ENCODE data around the gene FAM120B.
"Not testable (repeated sequence)": the region's sequence is repeated elsewhere in the genome, so short reads cannot be mapped to it uniquely, and the experiment has no call there.

The FAM120B gene

GRCh38 chr6:170394980-170395379, 88.4 kb downstream of the FAM120B start:
- no peak for DNase-seq

GRCh38 chr6:170398743-170399369, 92.3 kb downstream of the FAM120B start:
- not testable (repeated sequence) for DNase-seq

- DNase-seq, result not testable (repeated sequence)
Measured at GRCh38 chr6:170399955-170400558, 93.5 kb downstream of the FAM120B start.

- DNase-seq, result peak; percentile 56
Measured at GRCh38 chr6:170402318-170403040, 95.9 kb downstream of the FAM120B start.

GRCh38 chr6:170403451-170403850, 96.9 kb downstream of the FAM120B start:
- no peak for DNase-seq

GRCh38 chr6:170404036-170404435, 97.5 kb downstream of the FAM120B start:
- no peak for DNase-seq

- DNase-seq, result no peak
Measured at GRCh38 chr6:170404697-170405096, 98.1 kb downstream of the FAM120B start.

- DNase-seq, result no peak
Measured at GRCh38 chr6:170405311-170405975, 98.9 kb downstream of the FAM120B start.

GRCh38 chr6:170407200-170407599, 100.6 kb downstream of the FAM120B start:
- DNase-seq, result no peak

GRCh38 chr6:170407932-170408331, 101.4 kb downstream of the FAM120B start:
- no peak for DNase-seq

- not testable (repeated sequence) for DNase-seq
Measured at GRCh38 chr6:170409746-170410145, 103.2 kb downstream of the FAM120B start.

- DNase-seq, result no peak
Measured at GRCh38 chr6:170410241-170410640, 103.7 kb downstream of the FAM120B start.

- no peak for DNase-seq
Measured at GRCh38 chr6:170415318-170415717, 108.8 kb downstream of the FAM120B start.

- DNase-seq, result no peak
Measured at GRCh38 chr6:170416303-170416702, 109.7 kb downstream of the FAM120B start.

- no peak for DNase-seq
Measured at GRCh38 chr6:170416959-170417606, 110.5 kb downstream of the FAM120B start.

- DNase-seq, result no peak
Measured at GRCh38 chr6:170417881-170418280, 111.3 kb downstream of the FAM120B start.

GRCh38 chr6:170420283-170420682, 113.7 kb downstream of the FAM120B start:
- DNase-seq, result no peak

- no peak for DNase-seq
Measured at GRCh38 chr6:170420791-170421776, 114.5 kb downstream of the FAM120B start.

- DNase-seq, result no peak
Measured at GRCh38 chr6:170421921-170422320, 115.4 kb downstream of the FAM120B start.

GRCh38 chr6:170423030-170423429, 116.5 kb downstream of the FAM120B start:
- no peak for DNase-seq

GRCh38 chr6:170423814-170424603, 117.5 kb downstream of the FAM120B start:
- no peak for DNase-seq

Data from DMS79 treated with DMSO at 0.1 percent for 48 hours (cell line).